Lower leg skin (tissue), 3 donors: ENCODE results near the gene ZNF219.

ENCODE experiments used
- CTCF ChIP-seq, 3 donors: fragments of 450-650 bp; IDR thresholded peaks; one replicate each; pipeline ENCODE4 v1.5.1; 2016; ENCODE audit warnings: antibody characterized with exemption in 3 of 3, mild to moderate bottlenecking in 3 of 3, moderate library complexity in 2 of 3
- POLR2A ChIP-seq, 2 donors: fragments of 450-650 bp; IDR thresholded peaks; one replicate each; pipeline ENCODE4 v1.6.1; 2016 to 2017; ENCODE audit warnings: antibody characterized with exemption in 2 of 2, mild to moderate bottlenecking in 1 of 2, moderate library complexity in 1 of 2

- TF ChIP-seq CTCF (IDR thresholded peaks at IDR 0.05) (no peak), POLR2A (IDR thresholded peaks at IDR 0.05) (no peak)
These were observed 40.4 kb downstream of the ZNF219 start, which contains the start of gene RNASE8 for GRCh38 chr14:21057803-21058675.
